IPS-NIHi7 (cell line): ENCODE data around the gene HOXC13.

Source experiments
- DNase-seq: peaks from one replicate; pipeline ENCODE4 v3.0.0; 2012; ENCODE audit warnings: mixed read lengths; ENCODE audit errors: extremely low spot score

The HOXC13 gene

DNA sequence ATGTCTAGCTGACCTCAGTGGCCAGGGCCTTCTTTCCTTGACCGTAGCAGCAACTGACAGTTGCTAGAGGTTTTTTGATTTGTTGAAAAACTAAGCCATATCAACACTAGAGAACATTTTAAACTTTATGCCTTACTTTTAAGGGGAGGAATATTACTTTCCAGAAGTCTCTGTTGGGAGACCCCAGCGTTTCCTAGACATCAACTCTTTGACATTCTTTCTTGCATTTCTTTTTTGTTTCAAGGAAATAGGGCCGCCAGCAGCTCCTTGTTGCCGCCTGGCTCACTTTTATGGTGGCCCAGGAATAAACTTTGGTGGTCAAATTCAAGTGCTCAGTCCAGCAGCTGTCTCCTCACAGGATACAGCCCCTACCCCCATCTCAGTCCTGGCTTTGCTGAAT, 31.8 kb downstream of the HOXC13 start:
- no peak for DNase-seq

DNA sequence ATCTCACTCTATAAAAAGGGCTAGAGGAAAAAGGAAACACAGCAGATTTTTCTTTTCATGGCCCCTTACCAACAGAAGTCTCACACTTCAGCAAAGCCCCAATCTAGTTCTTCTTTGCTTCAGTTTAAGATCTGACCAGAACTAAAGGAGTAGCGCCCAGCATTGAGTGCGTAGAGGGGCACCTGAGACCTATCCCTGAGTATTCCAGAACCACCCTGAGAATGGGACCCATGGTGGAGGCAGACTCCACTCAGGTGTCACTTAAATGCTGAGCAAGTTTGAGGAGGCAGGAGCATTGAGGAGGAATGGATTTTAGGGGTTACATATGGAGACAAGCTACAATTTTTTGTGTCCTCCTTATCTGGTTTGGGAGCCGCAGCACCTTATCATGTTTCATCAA, 32.5 kb downstream of the HOXC13 start:
- DNase-seq = no peak

DNA sequence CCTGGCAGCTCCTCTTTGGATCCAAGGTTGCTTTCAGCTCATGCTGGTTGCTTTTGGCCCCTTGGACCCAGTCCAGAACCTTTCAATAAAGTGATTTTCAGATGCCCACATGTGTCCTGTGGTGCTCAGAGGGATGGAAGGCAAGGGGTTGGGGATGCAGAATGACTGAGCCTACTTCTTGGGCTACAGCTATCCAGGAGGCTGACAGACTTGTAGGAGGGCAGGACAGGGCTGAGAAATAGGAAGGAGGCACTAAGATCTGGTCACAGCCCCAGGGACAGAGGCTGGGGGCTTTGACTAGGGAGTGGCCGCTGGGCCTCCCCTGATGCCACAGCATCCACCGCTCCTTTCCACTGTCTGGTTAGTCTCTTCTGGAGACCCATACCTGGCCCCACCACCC, 33.1 kb downstream of the HOXC13 start:
- DNase-seq = no peak

DNA sequence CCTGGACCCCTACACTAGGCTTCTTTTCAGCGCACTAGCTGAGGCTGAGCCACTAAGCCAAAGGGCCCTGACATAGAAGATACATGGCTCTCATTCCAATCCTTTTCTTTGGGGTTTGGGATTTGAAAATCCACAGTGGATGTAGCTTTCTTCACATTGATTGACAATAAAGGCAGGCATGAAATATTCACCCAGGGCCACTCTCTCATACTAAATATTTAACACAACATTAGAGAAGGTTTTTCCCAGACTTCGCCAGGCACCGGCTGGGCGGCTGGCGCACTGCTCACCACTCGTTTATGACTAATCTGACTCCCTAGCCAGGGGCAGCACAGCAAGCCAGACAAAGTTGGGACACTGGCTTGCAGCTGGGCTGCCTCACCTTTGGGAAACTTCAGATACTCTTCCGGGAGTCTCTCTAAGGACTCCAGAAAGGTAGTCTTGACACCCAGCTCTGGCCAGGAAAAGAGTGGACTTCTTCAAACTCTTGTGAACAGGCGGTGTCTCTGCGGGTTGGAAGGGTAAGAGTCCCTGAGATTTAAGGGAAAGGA, 33.6 kb downstream of the HOXC13 start:
- DNase-seq = no peak

DNA sequence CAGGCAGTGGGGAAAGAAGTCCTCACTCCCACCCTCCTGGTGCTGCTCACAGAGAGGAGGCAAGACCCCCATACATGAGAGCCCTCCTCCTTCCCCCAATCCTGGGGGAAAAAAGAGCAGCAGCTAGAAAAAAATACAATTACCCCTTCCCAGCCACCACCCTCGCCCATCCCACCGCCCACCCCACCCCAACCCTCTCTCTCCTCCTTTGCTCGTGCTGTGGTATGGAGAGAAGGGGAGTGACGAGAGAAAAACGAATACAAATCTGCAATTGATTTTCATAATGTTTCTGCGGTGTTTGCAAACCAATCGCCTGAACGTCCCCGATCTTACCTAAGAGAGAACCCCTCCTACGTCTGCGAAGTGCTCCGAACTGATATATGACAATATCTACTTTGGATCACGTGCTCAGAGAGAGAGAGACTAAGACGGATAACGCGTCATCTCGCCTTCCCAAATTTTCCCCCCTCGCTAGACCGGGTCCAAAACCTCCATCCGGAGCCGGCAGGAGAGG, 34.1 kb downstream of the HOXC13 start, which contains the start of gene HOXC11:
TSS of gene HOXC11 (plus strand) at position 405 of the 514 bp plus-strand sequence. CDS start 116 bp downstream, outside the sequence.
- no peak for DNase-seq

DNA sequence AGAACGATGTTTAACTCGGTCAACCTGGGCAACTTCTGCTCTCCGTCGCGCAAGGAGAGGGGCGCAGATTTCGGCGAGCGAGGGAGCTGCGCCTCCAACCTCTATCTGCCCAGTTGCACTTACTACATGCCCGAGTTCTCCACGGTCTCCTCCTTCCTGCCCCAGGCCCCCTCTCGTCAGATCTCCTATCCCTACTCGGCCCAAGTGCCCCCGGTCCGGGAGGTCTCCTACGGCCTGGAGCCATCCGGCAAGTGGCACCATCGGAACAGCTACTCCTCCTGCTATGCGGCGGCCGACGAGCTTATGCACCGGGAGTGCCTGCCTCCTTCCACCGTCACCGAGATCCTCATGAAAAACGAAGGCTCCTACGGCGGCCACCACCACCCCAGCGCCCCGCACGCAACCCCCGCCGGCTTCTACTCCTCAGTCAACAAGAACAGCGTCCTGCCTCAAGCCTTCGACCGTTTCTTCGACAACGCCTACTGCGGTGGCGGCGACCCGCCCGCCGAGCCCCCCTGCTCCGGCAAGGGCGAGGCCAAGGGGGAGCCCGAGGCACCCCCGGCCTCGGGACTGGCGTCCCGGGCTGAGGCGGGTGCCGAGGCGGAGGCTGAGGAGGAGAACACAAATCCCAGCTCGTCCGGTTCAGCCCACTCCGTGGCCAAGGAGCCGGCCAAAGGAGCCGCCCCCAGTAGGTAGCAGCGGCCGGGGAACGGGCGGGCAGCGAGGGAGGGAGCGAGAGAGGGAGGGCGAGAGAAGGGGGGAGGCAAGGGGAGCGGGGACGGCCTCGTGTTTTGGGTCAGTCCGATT, 34.8 kb downstream of the HOXC13 start:
- no peak for DNase-seq

DNA sequence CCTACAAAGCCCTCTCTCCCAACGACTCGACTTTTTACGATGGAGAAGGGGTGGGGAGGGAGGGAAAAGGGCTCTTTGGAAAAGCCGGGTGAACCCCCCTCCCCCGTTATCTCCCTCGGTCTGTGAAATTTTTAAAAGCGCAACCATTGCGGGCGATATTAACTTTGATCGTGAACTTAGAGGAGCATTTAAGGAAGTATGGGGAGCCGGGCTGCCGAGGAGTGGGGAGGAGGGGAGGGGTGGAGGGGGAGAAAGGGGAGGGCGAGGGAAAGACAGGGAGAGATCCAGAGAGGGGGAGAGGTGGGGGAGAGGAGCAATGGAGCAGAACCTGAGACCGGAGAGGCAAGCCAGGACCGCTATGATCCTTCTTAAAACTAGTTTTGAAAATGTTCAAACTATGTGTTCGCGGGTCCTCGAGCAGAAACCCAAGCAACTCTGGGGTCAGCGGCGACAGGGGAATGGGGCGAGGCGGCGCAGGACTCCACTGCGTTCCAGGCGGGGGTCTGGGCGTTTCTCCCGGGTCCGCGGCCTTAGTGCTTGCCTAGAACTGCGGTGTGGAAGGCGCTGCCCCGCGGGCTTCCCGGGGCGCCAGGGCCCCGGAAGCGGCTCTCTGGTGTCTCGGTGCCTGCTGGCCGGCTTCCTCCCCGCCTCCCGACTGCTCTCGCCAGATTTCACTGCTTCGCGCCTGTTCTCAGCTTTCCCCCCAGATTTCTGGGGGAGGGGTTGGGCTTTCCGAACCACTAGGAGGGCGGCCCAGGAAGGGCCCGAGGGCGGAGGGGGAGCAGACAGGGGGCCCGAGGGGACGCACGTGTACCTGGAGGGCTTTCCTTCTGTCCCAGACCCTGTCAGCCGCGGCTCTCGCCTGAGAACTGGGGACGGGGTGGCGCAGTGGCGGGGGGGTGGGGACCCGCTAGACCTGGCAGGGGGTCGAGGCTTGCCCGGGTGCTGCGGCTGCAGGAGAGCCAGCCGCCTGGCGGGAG, 35.7 kb downstream of the HOXC13 start, which contains the start of gene HOTAIR:
TSS of gene HOTAIR (minus strand) at position 871 of the 980 bp plus-strand sequence.
- no peak for DNase-seq

DNA sequence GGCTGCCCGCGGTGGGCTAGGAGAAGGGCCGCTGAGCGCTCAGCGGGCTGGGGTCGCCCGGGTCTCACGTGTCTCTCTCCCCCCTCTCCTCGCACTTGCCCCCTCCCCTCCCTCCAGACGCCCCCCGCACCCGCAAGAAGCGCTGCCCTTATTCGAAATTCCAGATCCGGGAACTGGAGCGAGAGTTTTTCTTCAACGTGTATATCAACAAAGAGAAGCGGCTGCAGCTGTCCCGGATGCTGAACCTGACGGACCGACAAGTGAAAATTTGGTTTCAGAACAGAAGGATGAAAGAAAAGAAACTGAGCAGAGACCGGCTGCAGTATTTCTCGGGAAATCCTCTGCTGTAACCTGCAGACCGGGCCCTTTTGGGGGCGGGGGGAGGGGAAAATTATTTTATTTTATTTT, 36.4 kb downstream of the HOXC13 start:
- DNase-seq = no peak

DNA sequence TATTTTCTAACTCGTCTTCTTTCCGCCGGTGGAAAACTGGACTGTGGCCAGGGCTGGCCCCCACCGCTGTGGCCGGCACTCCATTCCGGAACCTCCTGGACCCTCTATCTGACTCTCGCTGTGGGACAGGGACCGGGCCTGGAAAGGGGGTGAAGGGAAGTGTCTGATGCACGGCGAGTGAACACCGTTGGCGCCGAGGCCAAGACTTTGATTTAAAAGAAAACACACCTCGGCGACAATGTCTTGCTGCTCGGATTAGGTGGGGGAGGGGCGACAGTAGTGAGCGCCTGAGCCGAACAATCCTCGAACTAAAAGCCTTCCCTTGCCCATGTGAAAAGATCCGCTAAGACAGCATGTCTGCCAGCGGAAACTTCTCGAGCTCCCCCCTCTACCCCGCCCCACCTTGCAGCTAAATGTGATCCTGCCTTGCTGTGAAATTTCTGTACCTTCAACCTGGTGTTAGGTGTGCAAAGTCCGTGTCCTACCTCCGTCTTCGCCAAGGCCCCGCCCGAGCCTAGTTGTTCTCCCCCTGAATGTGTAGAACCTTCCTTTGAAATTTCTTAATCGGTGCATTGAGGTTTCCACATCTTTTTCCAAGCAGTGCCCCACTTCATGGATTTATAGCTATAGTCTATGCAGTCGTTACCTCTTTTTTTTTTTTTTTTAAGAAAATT, 37.0 kb downstream of the HOXC13 start:
- no peak for DNase-seq

DNA sequence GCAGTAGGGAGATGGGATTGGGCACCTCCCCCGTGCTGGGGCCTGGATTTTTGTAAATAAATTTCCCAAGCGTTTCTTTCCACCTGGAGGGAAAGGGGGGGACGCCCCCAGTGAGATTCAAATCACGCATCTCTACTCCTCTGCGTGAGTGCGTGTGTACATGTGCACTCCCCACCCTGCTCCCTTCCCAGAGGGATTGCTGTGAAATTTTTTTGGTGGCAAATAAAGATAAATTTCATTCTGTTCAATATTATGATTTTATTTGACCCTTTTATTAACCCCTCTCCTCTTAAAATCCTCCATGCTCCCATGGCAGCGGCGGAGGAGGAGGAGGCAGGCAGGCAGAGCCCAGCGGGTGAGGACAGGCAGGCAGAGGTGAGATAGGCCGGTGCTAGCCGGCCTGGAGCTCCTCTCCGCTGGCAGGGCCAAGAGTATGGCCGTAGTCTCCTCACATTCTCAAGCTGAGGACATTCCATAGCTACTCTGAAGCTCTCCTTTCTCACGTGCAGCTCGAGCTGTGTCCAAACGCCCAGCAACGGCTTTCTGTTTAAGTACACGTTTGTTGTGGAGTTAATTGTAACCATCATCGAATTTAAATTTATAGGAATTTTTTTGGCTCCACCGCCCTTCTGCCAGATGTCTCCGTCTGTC, 37.7 kb downstream of the HOXC13 start:
- DNase-seq = no peak

DNA sequence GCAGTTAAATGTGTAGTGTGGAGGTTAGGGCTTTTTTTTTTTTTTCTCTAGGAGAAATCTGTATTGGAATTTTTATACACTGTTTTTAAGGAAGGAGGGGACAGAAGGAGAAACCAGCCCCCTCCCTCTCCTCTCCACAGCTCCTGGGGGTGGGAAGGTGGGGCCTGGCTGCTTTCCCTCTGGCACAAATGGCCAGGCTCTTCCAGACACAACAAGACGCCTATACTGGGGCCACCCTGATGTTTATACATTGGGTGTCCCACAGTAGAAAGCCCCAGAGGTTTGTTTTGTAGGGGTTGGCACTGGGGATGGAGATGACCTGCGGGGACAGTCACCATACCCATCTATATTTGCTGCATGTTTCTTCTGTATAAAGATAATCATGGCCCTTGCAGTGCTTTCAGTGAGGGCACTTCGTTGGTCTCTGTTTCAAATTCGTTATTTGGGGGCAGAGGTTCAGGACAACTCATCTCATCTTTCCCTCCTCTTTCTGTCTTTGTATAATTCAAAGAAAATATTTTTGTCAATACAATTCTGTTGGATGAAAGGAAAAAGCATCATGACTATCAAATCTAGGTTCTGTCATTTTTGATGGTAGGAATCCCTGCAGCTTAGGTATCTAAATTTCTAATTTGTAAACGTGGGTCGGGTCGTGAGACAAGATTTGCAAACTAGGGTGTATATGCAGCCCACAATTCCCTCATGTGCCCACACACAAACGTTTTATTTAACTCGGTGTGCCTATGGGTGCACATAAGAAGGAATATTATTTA, 38.4 kb downstream of the HOXC13 start:
- DNase-seq = no peak

DNA sequence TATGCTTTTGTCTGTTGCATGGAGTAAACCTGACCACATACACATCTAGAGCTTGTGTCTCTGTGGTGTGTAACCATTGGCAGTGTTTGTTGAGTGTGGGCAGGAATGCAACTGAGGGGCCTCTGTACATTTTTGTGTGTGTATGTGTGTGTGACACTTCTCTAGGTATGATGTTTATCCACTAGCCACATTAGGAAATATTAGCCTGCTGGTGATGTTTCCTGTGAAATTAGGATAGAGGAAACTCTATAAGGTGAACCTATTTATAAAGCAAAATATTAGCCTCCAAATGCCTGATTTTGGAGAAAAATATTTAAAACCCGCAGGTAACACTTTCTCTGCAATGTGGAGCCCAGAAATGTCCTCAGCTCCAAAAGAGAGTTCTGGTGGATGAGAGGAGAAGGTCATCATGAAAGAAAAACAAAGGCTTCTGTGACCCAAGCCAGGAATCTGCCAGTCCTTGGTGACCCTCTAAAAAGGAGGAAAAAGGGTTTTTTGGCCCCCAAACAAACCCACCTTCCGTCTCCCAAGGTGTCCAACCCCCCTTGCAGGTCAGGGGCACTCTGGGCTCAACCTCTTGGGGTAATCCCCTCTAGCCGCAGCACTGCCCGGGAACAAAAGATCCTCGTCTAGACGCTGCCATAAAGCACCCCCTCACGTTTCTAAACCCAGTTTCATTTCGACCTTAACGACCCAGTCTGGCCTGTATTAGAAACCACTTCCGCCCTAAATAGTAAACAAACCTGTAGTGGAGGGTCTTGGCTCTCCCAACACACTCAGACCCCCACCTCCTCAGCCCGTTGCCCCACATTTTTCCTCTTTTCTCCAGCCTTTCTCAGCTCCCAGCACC, 39.2 kb downstream of the HOXC13 start:
- no peak for DNase-seq

DNA sequence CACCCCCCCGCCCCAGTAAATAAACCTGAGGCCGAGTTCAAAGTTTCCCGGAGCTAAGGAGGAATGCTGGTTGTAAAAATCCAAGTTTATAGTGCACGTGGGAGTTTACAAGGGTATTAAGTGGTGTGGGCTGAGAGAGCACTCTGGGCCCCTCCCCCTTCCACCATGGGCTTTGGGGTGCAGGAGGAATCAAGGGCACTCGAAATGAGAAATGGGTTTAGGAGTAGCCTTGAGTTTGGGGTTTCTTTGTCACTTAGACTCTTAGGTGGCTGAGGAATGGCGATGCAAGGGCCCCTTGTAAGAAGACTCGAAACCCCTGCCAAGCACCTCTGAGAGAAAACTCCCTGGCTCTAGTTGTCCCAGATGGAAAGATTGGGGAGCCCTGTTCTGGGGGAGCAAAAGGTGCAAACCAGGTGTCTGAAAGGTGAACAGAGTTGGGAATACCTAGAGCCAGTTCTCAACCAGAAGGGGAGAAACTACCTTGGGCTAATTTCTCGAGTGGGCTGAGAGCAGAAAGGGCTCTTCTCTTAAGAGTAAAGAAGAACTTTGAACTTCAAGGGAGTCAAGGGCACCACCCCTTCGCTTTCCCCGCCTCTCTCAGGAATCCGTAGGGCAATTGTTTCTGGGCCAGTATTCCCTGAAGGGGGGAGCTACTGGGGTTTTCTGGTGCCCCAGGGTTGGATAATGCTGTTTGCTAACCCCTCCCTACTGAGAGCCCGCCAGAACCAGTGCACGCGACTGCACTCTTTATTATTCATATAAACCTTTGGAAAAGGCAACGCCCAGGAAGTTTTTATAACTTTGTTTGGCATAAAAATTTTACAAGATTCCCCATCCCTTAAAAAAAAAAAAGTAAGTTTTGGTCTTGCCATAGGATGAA, 40.1 kb downstream of the HOXC13 start:
- DNase-seq = no peak

DNA sequence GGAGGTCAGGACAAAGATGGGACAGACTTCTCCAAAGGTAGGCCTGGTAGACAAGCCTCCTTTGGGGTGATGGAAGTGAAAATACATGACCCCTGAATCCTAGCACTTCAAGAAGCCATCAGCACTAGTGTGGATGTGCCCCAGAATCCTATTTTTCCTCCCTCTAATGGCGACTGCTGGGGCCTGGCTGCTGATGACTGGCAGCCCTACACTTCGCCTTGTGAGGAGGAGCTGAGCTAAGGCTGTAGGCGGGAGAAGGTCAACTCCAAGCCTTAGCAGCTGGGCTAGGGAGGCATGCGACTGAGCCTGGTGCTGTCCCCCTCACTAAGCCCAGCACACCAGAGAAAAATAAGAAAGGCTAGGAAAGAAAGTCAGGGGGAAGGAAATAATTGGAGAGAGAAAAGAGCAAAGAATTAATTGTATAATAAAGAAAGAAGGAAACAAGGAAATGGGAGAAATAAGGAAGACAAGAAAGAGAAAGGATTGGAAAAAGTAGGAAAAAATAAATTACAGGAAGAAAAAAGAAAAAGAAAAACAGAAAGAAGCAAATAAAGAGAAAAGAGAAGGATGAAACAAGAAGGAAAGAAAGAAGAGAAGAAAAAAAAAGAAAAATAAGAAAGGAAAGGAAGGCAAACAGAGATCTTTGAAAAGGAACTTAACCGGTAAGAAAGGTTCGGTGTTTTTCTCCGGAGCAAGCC, 41.6 kb downstream of the HOXC13 start:
- DNase-seq = no peak

DNA sequence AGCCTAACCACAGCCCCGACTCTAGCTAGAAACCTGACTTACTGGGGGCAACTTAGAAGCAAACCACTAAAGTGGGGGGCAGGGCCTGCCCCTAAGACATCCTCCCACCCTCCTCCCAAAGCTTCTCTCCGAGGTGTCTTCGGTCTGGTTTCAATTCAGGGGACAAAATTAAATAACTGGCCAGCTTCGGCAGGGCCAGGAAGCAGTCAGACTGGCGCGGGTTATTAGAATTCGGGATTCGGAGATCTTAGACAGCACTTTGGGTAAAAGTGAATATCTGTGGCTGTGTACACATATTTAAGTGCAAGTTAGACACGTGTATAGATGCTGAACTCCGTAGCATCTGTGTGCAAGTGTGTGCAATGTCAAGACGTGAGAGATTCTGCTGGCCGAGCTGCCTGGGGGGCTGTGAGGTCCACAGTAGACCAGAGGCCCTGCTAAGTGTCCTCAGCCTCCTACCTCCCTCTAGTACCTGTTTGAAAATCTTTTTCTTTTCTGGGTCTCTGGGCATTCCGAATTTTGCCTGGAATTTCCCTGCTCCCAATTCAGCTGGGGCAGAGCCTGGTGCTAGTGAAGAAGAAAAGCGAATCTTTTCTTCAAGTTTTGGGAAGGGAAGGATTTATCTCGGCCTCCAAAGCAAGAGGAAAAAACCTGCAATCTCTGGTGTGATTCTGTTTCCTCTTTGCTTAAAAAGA, 42.3 kb downstream of the HOXC13 start:
- no peak for DNase-seq

DNA sequence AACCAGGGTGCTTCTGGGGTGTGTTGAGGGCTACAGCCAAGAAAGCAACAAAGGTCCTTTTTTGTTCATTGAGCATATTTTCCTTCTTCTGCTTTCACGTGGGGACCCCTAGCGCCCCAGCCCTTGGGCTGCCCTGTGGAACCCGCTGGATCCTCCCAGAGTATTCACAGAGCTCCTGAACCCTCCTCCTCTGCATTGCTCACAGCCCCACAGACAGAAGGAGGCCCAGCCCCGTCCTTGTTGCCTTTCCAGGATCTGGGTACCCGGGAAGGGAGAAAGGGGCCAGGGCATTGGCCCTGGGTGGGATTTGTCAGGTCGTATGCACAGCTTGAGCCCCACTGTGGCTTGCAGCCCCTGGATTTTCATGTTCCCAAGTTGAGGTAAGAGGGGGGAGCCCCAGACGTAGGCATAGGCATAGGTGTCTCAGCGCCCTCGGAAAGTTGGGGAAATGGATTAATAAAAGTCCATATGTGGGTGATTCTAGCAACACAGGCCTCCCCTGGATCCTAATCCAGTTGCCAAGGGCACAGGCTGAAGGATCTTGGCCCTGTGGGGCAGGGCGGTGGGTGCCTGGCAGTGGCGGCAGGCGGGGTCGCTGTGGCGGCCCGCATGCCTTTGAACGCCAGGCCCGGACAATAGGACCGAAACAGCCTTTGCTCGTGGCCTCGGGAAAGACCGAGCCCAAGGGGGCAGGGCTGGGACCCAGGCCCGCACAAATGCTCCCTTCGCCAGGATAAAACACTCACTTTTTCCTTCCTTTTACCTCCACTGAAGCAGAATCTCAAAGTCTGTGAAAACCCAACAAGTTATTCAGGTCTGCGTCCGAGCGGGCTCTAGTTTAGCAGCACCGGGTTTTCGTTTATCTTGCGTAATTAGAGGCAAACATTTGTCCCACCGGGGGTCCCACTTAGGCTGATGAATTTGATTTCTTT, 43.3 kb downstream of the HOXC13 start:
- no peak for DNase-seq
